GM21786 (cell line): ENCODE measurements around the gene DNAH14.
A peak's percentile ranks its signal among the peaks of the same experiment; 100 is the strongest.

ENCODE experiments used
- ATAC-seq: cut with Tn5 transposase; IDR thresholded peaks from one replicate; pipeline ENCODE4 v1.9.1; 2021; ENCODE audit not compliant: unreplicated experiment

The DNAH14 gene

GRCh38 chr1:225388372-225388771 lies 458.9 kb downstream of the DNAH14 start:
- ATAC-seq: no peak

- ATAC-seq: no peak
Measured at GRCh38 chr1:225389843-225390242, 460.4 kb downstream of the DNAH14 start.

- ATAC-seq: no peak
Measured at GRCh38 chr1:225396357-225396756, 466.9 kb downstream of the DNAH14 start.

- ATAC-seq: no peak
Measured at GRCh38 chr1:225400968-225401367, 471.5 kb downstream of the DNAH14 start.

GRCh38 chr1:225406976-225407725 lies 477.7 kb downstream of the DNAH14 start:
- no peak for ATAC-seq

- ATAC-seq: no peak
Measured at GRCh38 chr1:225407755-225408154, 478.3 kb downstream of the DNAH14 start.

- no peak for ATAC-seq
Measured at GRCh38 chr1:225408249-225408648, 478.8 kb downstream of the DNAH14 start.

- ATAC-seq: no peak
Measured at GRCh38 chr1:225409051-225409450, 479.6 kb downstream of the DNAH14 start.

- no peak for ATAC-seq
Measured at GRCh38 chr1:225410036-225410435, 480.6 kb downstream of the DNAH14 start.

- no peak for ATAC-seq
Measured at GRCh38 chr1:225412321-225412720, 482.8 kb downstream of the DNAH14 start.

GRCh38 chr1:225412803-225413351 lies 483.4 kb downstream of the DNAH14 start:
- no peak for ATAC-seq

- peak; percentile 76 for ATAC-seq
Measured at GRCh38 chr1:225413708-225414375, 484.4 kb downstream of the DNAH14 start.

GRCh38 chr1:225415307-225415706 lies 485.8 kb downstream of the DNAH14 start:
- ATAC-seq: no peak

- ATAC-seq: no peak
Measured at GRCh38 chr1:225415967-225416745, 486.7 kb downstream of the DNAH14 start.

- ATAC-seq: no peak
Measured at GRCh38 chr1:225418059-225418458, 488.6 kb downstream of the DNAH14 start.

GRCh38 chr1:225418598-225418997 lies 489.1 kb downstream of the DNAH14 start:
- no peak for ATAC-seq

GRCh38 chr1:225422031-225422605 lies 492.6 kb downstream of the DNAH14 start:
- no peak for ATAC-seq

GRCh38 chr1:225422795-225423517 lies 493.5 kb downstream of the DNAH14 start:
- no peak for ATAC-seq

GRCh38 chr1:225423518-225423855 lies 494.0 kb downstream of the DNAH14 start:
- no peak for ATAC-seq

- ATAC-seq: no peak
Measured at GRCh38 chr1:225424562-225425200, 495.2 kb downstream of the DNAH14 start.
